GM12878 (cell line): ENCODE data around the gene PDGFB. TPM values are rescaled to one million over a fixed set of nuclear protein-coding genes. Genes with fewer than 3 reads are reported as not detected.

Experiments
- ATAC-seq: fragments of 200-7000 bp; cut with Tn5 transposase; 3 replicates; pipeline ENCODE4 v1.9.1; 2020; ENCODE audit warnings: mild to moderate bottlenecking, moderate library complexity
- BruUV-seq: library from RNA; stranded (reverse); fragments of 400-500 nt; replicated peaks from 2 replicates; lab custom pipeline; 2021; lab: Mats Ljungman, UMichigan
- CTCF ChIA-PET: fragments of 300-600 bp; sonication (Branson Sonifier 250); formaldehyde crosslinking; extraction: SDS; loops from one replicate; lab custom pipeline; 2021; ENCODE audit warnings: inconsistent platforms; lab: Yijun Ruan, JAX
- POLR2A ChIA-PET: fragments of 350-600 bp; formaldehyde crosslinking; extraction: SDS; loops from one replicate; lab custom pipeline; 2021; ENCODE audit warnings: inconsistent platforms; lab: Charles Lee
- RAD21 ChIA-PET: fragments of 300-600 bp; sonication (Branson Sonifier 250); formaldehyde crosslinking; loops from one replicate; lab custom pipeline; 2023; ENCODE audit warnings: antibody characterized with exemption; ENCODE audit not compliant: unreplicated experiment; lab: Charles Lee
- SMC1A ChIA-PET: fragments of 300-600 bp; sonication (Branson Sonifier 250); formaldehyde crosslinking; loops from one replicate; lab custom pipeline; 2023; ENCODE audit not compliant: unreplicated experiment, uncharacterized antibody; lab: Charles Lee
- DNase-seq: peaks from one replicate; pipeline ENCODE4 v3.0.0-alpha.2; 2011; ENCODE audit warnings: low read depth, low spot score
- FAIRE-seq: peaks from 3 replicates; lab custom pipeline; 2011; peaks lifted over from hg19 to GRCh38; lab: Jason Lieb, UNC
- H2AFZ ChIP-seq: 2 replicates; pipeline ENCODE4 v1.6.0; 2011; ENCODE audit warnings: low read depth, low read length, control low read depth; ENCODE audit not compliant: control insufficient read depth
- H3K27ac ChIP-seq: 2 replicates; pipeline ENCODE4 v1.5.1; 2011; ENCODE audit warnings: control low read depth; ENCODE audit not compliant: control insufficient read depth, insufficient read depth
- H3K27me3 ChIP-seq, 2 experiments: replicated peaks in 1 of 2; 2 replicates each; pipeline versions ENCODE4 v1.6.0 to v1.6.1; 2011; ENCODE audit warnings: low read length in 1 of 2; ENCODE audit not compliant: control insufficient read depth in 2 of 2, insufficient read depth in 2 of 2
- H3K36me3 ChIP-seq, 2 experiments: 2 replicates each; pipeline ENCODE4 v1.5.1; 2011; ENCODE audit warnings: low read length in 1 of 2; ENCODE audit not compliant: control insufficient read depth in 2 of 2, insufficient read depth in 2 of 2
- H3K4me1 ChIP-seq: 2 replicates; pipeline ENCODE4 v1.6.1; 2011; ENCODE audit warnings: mild to moderate bottlenecking, low read length, moderate library complexity, mixed read lengths; ENCODE audit not compliant: control insufficient read depth, insufficient read depth
- H3K4me2 ChIP-seq: 2 replicates; pipeline ENCODE4 v1.6.0; 2011; ENCODE audit warnings: control low read depth; ENCODE audit not compliant: control insufficient read depth, insufficient read depth
- H3K4me3 ChIP-seq: fragments of 200-600 bp; sonication (generic); 2 replicates; pipeline ENCODE4 v1.5.1; 2016
- H3K79me2 ChIP-seq: 2 replicates; pipeline ENCODE4 v1.6.0; 2011; ENCODE audit warnings: low read length; ENCODE audit not compliant: control insufficient read depth, insufficient read depth
- H3K9ac ChIP-seq: 2 replicates; pipeline ENCODE4 v1.8.0; 2011; ENCODE audit warnings: low read length, control low read depth, mixed read lengths; ENCODE audit not compliant: control insufficient read depth, insufficient read depth
- H3K9me3 ChIP-seq: replicated peaks from 3 replicates; pipeline ENCODE4 v1.5.1; 2011; ENCODE audit warnings: mild to moderate bottlenecking, low read length; ENCODE audit not compliant: control insufficient read depth, insufficient read depth
- H4K20me1 ChIP-seq: 2 replicates; pipeline ENCODE4 v1.6.0; 2011; ENCODE audit not compliant: control insufficient read depth, insufficient read depth
- ATF3 ChIP-seq: IDR thresholded peaks from 2 replicates; pipeline ENCODE4 v1.6.1; 2011; ENCODE audit warnings: low read depth, mild to moderate bottlenecking, low read length, moderate library complexity, borderline replicate concordance; ENCODE audit errors: extremely low read depth
- CUX1 ChIP-seq: IDR thresholded peaks from 2 replicates; pipeline ENCODE4 v1.6.1; 2012; ENCODE audit warnings: improper control_type of control experiment, low read depth, low read length; ENCODE audit not compliant: insufficient replicate concordance
- ELK1 ChIP-seq: IDR thresholded peaks from 2 replicates; pipeline ENCODE4 v1.6.1; 2012; ENCODE audit warnings: low read depth, low read length, improper control_type of control experiment
- FOXK2 ChIP-seq: fragments of 450-650 bp; IDR thresholded peaks from 2 replicates; pipeline ENCODE4 v1.6.1; 2017; ENCODE audit warnings: mild to moderate bottlenecking, moderate library complexity
- NFIC ChIP-seq: IDR thresholded peaks from 2 replicates; pipeline ENCODE4 v1.6.1; 2012; ENCODE audit warnings: low read depth, mild to moderate bottlenecking, inconsistent platforms, low read length, moderate library complexity
- NFYB ChIP-seq: IDR thresholded peaks from 2 replicates; pipeline ENCODE4 v1.6.1; 2011; ENCODE audit warnings: low read depth, mild to moderate bottlenecking, low read length, improper control_type of control experiment, moderate library complexity; ENCODE audit not compliant: insufficient read depth
- NKRF ChIP-seq: fragments of 450-650 bp; conservative IDR thresholded peaks from 2 replicates; pipeline ENCODE4 v1.6.1; 2017; ENCODE audit warnings: mild to moderate bottlenecking, moderate library complexity
- NRF1 ChIP-seq: conservative IDR thresholded peaks from 2 replicates; pipeline ENCODE4 v1.6.1; 2011; ENCODE audit warnings: mild to moderate bottlenecking, low read depth, low read length, improper control_type of control experiment
- PAX5 ChIP-seq: IDR thresholded peaks from 2 replicates; pipeline ENCODE4 v1.6.1; 2011; ENCODE audit warnings: low read depth, low read length, borderline replicate concordance
- POLR2AphosphoS5 ChIP-seq: IDR thresholded peaks from 2 replicates; pipeline ENCODE4 v1.6.1; 2011; ENCODE audit warnings: mild to moderate bottlenecking, low read length, inconsistent platforms
- RFX5 ChIP-seq: IDR thresholded peaks from 2 replicates; pipeline ENCODE4 v1.6.1; 2011; ENCODE audit warnings: low read depth, low read length, improper control_type of control experiment
- TAF1 ChIP-seq: IDR thresholded peaks from 2 replicates; pipeline ENCODE4 v1.6.1; 2011; ENCODE audit warnings: mild to moderate bottlenecking, low read depth, low read length, borderline replicate concordance
- YY1 ChIP-seq: IDR thresholded peaks from 2 replicates; pipeline ENCODE4 v1.6.1; 2011; ENCODE audit warnings: low read depth, mild to moderate bottlenecking, low read length
- ZNF207 ChIP-seq: fragments of 450-650 bp; IDR thresholded peaks from 2 replicates; pipeline ENCODE4 v1.6.1; 2014; ENCODE audit warnings: antibody characterized with exemption, mild to moderate bottlenecking, borderline replicate concordance
- ZNF24 ChIP-seq: fragments of 450-650 bp; IDR thresholded peaks from 2 replicates; pipeline ENCODE4 v1.6.1; 2017; ENCODE audit warnings: antibody characterized with exemption, mild to moderate bottlenecking
- ZZZ3 ChIP-seq: IDR thresholded peaks from 2 replicates; pipeline ENCODE4 v1.6.1; 2011; ENCODE audit warnings: low read depth; ENCODE audit not compliant: control insufficient read depth, insufficient read length
- WGBS: methylation state at CpG from one replicate; pipeline ENCODE4 v1.1.6; 2016; ENCODE audit warnings: low lambda C conversion rate; ENCODE audit not compliant: insufficient replicate concordance, insufficient coverage; ENCODE audit errors: missing lambda C conversion rate; 5-methylcytosine and 5-hydroxymethylcytosine counted together
- in situ Hi-C: fragments of 300-500 bp; cut with MboI; formaldehyde crosslinking; loops from 9 replicates; pipeline ENCODE4 v1.14.3; 2018; ENCODE audit warnings: mixed read lengths
- intact Hi-C: fragments of 100-400 bp; cut with micrococcal nuclease; formaldehyde crosslinking; loops from one replicate; pipeline ENCODE4 v1.14.2; 2022; ENCODE audit not compliant: unreplicated experiment
- polyA plus RNA-seq, 11 experiments: library from polyadenylated mRNA; depleted of rRNA in 4 of 11; unstranded in 6 of 11; stranded (reverse) in 5 of 11; fragments of >200 nt; fragmentation: Nextera tagmentation in 4 of 11; fragmentation: Illumina TruSeq in 1 of 11; extraction: Ambion mirVana in 4 of 11; extraction: Trizol in 1 of 11; gene quantifications; 1 replicate in 1 of 11; 2 replicates in 10 of 11; pipeline versions ENCODE4 v1.2.1 to v1.2.3, GENCODE V29; 2011 to 2016; ENCODE audit warnings: inconsistent platforms in 2 of 11, missing spikeins in 2 of 11, low read depth in 1 of 11
- total RNA-seq, 4 experiments: library from RNA; depleted of rRNA in 3 of 4; stranded (reverse); fragments of >200 nt in 3 of 4; fragmentation: Illumina TruSeq in 1 of 4; extraction: Trizol in 1 of 4; gene quantifications; 2 replicates each; pipeline versions ENCODE4 v1.2.1 to v1.2.3, GENCODE V29; 2013 to 2021

Gene PDGFB
- total and polyA plus RNA-seq, 10 of the 15 experiments (the other 5 are each of a cell fraction or from before 2014, with no cell fraction given): 0.13 to 1.1 (median 0.56) TPM; not detected in 1

GRCh38 chr22:39229688-39230260 is 15.0 kb downstream of the PDGFB start:
- H3K4me3 ChIP-seq: no peak overlapping the region
- ATAC-seq: no peak
- H2AFZ ChIP-seq: no peak overlapping the region
- no peak overlapping the region for H3K27ac ChIP-seq
- intact Hi-C loops: no loop called here
- WGBS: 34% methylated on average over 14 of the region's 14 CpGs
- H3K36me3 ChIP-seq: no peaks in the 10 kb centered on the region
- no peak overlapping the region for H3K4me2 ChIP-seq
- H3K9me3 ChIP-seq: no peaks in the 10 kb centered on the region
- ChIA-PET CTCF (interaction anchor here (1.2 to 3.1 kb wide), 5 partner anchors 14 to 102 kb away, joined by 3 to 12 read pairs (median 4); no protein-coding TSS in a partner anchor), RAD21 (interaction anchor here (0.7 kb wide), 1 partner anchor 81 kb away, joined by 3 read pairs; no protein-coding TSS in a partner anchor), SMC1A (interaction anchor here (1.6 kb wide), 1 partner anchor 59 kb away, joined by 3 read pairs; no protein-coding TSS in a partner anchor), POLR2A (no interaction called here)
- BruUV-seq: no TSS peak
- FAIRE-seq: no peak
- no peak overlapping the region for H3K9ac ChIP-seq
- no peaks in the 10 kb centered on the region; a peak in 1 of 4 replicates for H3K27me3 ChIP-seq
- H4K20me1 ChIP-seq: no peaks in the 10 kb centered on the region
- no peak for DNase-seq
- peaks cover 10% of the 10 kb centered on the region for H3K4me1 ChIP-seq
- no peaks in the 10 kb centered on the region for H3K79me2 ChIP-seq
- in situ Hi-C loops: no loop called here
- TF ChIP-seq YY1 (no peak), ZNF207 (no peak), NFYB (no peak), NFIC (no peak), NKRF (no peak), ZNF24 (no peak), ATF3 (no peak), TAF1 (no peak), NRF1 (no peak), ZZZ3 (no peak), POLR2AphosphoS5 (no peak), PAX5 (no peak), FOXK2 (no peak), RFX5 (no peak), ELK1 (no peak), CUX1 (no peak)
